Activated naive CD4-positive, alpha-beta T cell treated with anti-CD3 and anti-CD28 coated beads, Interleukin-2, amount 50 U/mL, for 16 hours (primary cell): Measurements from ENCODE around the gene MAP4K5.
A peak's percentile ranks its signal among the peaks of the same experiment; 100 is the strongest.

Experiments
- DNase-seq: peaks from one replicate; pipeline ENCODE4 v3.0.0-alpha.2; 2020

The MAP4K5 gene

GRCh38 chr14:50398189-50398580 is 134.2 kb downstream of the MAP4K5 start:
- DNase-seq = no peak

DNA sequence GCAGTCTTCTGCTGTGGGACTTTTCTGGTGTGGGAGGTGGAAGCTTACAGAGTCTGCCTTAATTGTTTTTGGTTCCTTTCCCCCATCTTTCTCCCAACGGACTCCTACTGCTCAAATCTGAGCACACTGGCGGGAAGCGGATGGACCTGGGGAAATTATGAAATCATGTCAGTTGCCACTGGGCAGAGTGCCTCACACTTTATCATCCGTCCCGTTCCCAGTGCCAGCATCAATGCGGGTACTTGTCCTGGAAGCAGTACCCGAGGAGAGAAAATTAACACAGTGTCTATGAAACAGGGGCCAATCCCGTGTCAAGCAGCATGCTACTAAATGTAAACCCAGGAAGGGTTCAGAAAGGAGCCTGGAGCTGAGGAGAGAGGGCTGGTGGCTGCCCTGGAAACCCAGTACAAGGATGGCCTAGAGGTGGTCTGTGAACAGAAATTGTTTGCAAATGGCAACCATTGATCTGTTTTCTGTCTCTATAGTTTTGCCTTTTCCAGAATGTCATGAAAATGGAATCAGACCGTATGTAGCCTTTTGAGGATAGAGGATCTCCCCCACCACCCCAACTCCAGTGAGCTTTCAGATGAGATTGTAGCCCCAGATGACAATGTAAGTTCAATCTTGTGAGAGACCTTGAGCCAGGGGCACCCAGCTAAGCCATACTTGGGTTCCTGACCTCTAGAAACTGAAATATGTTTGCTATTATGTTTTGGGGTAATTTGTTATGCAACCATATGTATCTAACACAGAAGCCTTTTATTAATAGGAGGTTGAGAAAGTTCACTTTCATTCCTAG is 134.8 kb downstream of the MAP4K5 start:
- no peak for DNase-seq

DNA sequence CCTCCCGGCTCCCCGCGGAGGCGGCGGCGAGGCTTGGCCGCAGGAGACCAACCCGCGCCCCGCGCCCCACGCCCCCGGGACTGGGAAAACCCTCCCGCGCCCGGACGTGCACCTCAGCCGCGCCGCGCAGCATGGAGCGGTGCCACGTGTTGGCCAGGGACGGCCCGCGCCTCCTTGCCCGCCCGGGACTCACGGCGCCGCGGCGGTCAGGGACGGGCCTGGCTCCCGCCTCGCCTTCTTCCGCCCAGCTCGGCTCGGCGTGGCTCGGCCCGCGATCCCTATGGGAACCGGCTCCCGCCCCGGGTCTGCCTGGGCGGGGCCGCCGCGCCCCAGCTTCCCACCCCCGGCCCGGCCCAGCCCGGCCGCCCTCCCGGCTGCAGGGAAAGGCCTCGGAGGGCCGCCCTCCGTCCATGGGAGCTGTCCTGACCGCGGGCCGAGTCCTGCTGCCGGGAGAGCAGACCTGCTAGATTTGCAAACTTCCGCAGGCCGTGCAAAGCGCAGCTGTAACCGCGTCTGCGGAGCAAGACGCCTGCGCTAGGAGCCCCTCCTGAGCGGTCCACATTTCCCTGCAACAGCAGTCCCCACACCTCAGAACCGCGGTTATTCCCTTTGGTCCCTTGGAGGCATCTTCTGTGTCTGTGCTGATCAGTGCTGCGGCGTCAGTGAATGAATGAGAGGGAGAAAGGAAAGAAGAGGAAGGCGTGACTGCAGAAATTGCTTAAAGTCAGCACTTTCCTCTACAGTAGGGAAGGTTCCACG is 135.6 kb downstream of the MAP4K5 start, which contains the start of gene CDKL1:
Gene CDKL1, minus strand, starts transcription at position 251 of the 759 bp plus-strand sequence. CDS start 1,013 bp downstream, outside the sequence.
- DNase-seq = peak; percentile 66

DNA sequence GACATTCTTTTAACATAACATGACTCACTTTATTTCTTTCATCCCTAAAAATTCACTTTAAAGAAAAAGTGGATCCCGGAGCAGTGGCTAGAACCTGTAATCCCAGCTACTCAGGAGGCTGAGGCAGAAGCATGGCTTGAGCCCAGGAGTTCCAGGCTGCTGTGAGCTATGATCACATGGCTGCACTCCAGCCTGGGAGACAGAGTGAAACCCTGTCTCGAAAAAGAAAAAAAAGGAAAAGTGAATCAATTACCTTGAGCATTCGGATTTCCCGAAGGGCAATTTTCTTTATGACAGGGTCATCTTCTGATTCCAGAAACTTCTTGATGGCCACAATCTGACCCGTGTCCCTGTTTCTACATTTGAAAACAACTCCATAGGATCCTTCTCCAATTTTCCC is 136.9 kb downstream of the MAP4K5 start:
- DNase-seq = no peak

GRCh38 chr14:50394713-50395112 is 137.7 kb downstream of the MAP4K5 start:
- DNase-seq = no peak

- DNase-seq = no peak
Measured at GRCh38 chr14:50389668-50390441, 142.5 kb downstream of the MAP4K5 start.

- DNase-seq = no peak
Measured at GRCh38 chr14:50388256-50388931, 144.0 kb downstream of the MAP4K5 start.

- no peak for DNase-seq
Measured at GRCh38 chr14:50387548-50387947, 144.8 kb downstream of the MAP4K5 start.

GRCh38 chr14:50383618-50384225 is 148.6 kb downstream of the MAP4K5 start:
- DNase-seq = no peak

DNA sequence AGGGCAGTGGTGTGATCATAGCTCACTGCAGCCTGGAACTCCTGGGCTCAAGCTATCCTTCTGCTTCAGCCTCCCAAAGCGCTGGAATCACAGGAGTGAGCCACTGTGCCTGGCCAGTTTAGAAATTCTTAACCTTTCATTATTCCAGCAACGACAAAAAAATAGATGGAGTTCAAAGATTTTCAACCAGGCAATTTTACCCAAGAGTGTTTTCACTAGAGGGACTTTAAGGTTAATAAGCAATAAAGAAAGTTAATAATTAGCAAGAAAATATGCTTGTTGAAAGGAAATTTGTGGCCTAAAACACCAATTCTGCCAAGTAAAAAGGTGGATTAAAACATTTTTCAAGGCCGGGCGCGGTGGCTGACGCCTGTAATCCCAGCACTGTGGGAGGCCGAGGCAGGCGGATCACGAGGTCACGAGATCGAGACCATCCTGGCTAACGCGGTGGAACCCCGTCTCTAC is 150.5 kb downstream of the MAP4K5 start:
- DNase-seq = no peak

GRCh38 chr14:50381008-50381407 is 151.4 kb downstream of the MAP4K5 start:
- no peak for DNase-seq

- no peak for DNase-seq
Measured at GRCh38 chr14:50380455-50380854, 151.9 kb downstream of the MAP4K5 start.

DNA sequence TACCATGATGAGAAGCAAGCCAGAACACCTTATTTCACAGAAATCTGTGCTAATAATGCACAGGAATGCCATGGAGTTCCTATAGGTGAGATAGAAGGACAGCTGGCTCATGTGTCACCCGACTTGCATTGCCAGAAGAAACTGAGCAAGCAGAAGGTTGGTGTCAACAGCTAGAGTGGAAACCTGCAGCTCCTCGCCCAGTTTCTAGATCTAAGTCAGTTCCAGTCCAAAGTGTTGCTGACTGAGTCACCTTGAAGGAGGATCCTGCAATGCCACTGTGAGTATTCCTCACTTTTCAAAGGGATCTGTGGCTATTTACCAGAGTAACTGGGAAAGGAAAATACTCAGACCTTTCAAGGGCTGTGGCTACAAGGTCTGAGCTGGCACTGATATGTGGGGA is 152.8 kb downstream of the MAP4K5 start:
- DNase-seq = no peak

DNA sequence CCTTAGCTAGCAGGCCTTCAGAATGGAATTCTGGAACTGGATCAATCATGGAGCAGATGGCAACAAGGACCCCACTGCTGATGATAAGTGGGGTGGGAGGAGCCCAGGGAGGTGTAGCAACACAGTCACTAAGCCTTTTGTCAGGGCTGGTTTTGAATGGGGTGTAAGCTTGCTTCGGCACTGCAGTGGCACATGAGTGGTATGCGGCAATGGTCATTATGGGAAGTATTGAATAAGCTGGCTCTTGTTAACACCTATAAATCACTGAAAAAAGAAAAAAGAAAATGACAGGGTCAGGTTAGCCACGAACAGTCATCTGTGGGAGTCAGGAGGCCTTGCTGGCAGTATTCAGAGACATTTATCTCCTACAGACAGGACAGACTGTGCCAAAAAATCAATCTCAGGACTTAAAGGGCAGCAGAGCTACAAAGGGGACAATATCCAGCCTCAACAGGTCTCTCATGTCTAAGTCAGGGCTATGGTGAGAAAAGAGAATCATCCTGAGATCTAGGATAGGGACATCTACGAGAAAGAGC is 154.8 kb downstream of the MAP4K5 start:
- DNase-seq = no peak

- no peak for DNase-seq
Measured at GRCh38 chr14:50375760-50376159, 156.6 kb downstream of the MAP4K5 start.

DNA sequence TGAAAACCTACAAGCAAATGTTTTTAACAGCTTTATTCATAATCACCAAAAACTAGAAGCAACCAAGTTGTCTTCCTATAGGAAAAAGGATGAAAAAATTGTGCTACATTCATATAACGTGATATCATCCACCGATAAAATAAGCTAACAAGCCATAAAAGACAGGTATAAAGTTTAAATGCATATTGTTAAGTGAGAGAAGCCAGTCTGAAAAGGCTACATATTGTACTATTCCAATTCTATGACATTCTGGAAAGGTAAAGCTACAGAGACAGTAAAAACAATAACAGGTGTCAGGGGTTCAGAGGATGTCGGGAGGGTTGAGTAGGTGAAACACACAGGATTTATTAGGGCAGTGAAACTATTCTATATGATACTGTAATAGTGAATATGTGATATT is 158.4 kb downstream of the MAP4K5 start:
- no peak for DNase-seq

DNA sequence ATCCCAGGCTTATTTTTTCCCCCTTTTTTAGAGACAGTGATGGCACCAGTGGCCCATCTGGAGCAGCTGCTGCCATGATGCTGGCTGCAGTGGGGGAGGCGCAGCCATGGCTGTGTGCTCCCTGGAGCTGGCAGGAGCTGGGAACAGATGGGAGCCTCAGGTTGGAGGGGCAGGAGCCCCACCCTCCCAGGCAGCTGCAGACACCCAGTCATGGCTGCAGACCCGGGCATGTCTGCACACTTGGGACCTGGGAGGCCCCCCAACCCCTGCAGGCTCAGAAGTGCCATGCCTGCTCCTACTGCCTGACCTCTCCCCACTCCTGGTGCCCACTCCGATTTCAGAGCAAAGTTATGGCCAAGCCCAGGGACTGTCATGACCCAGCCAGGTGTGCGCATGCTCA is 160.8 kb downstream of the MAP4K5 start:
- DNase-seq = no peak
